B cell (primary cell): ENCODE data around the gene TSPAN15. TPM values are rescaled to one million over a fixed set of nuclear protein-coding genes. Genes with fewer than 3 reads are reported as not detected.

Experiments used
- ATAC-seq: fragments of 200-7000 bp; cut with Tn5 transposase; one replicate; pipeline ENCODE4 v1.10.0; 2021; ENCODE audit warnings: low read depth, mild to moderate bottlenecking, moderate number of reproducible peaks, moderate library complexity
- CTCF ChIA-PET: fragments of 350-600 bp; sonication (Branson Sonifier 250); formaldehyde crosslinking; loops from one replicate; lab custom pipeline; 2021; ENCODE audit warnings: antibody characterized with exemption, inconsistent platforms; lab: Charles Lee
- POLR2A ChIA-PET: fragments of 350-600 bp; sonication (Branson Sonifier 250); formaldehyde crosslinking; loops from one replicate; lab custom pipeline; 2021; ENCODE audit warnings: antibody characterized with exemption; lab: Charles Lee
- DNase-seq: peaks from one replicate; pipeline ENCODE4 v3.0.0; 2013
- H2AFZ ChIP-seq: 2 replicates; pipeline ENCODE4 v1.6.1; 2012; ENCODE audit warnings: mild to moderate bottlenecking, low read depth, low read length; ENCODE audit not compliant: insufficient read depth, poor library complexity, severe bottlenecking
- H3K27ac ChIP-seq, 2 donors: 1 replicate in 1 of 2; 2 replicates in 1 of 2; pipeline ENCODE4 v1.5.1; 2012 to 2013; ENCODE audit warnings: low read length in 2 of 2, mild to moderate bottlenecking in 2 of 2, moderate library complexity in 1 of 2
- H3K27me3 ChIP-seq, 4 experiments: fragments of 200-600 bp in 1 of 4; sonication (generic) in 1 of 4; replicated peaks in 1 of 4; 1 replicate in 2 of 4; 2 replicates in 2 of 4; pipeline versions ENCODE4 v1.6.1 to v1.7.0; 2013 to 2016; ENCODE audit warnings: low read length in 3 of 4, mild to moderate bottlenecking in 2 of 4, mixed read lengths in 1 of 4, moderate library complexity in 1 of 4; ENCODE audit not compliant: insufficient read depth in 4 of 4, control insufficient read depth in 3 of 4; ENCODE audit errors: control extremely low read depth in 1 of 4
- H3K36me3 ChIP-seq, 2 experiments: replicated peaks in 1 of 2; 1 replicate in 1 of 2; 2 replicates in 1 of 2; pipeline versions ENCODE4 v1.6.1 to v1.7.1; 2013; ENCODE audit warnings: low read length in 1 of 2; ENCODE audit not compliant: insufficient read depth in 2 of 2, control insufficient read depth in 1 of 2; ENCODE audit errors: control extremely low read depth in 1 of 2, extremely low read depth in 1 of 2
- H3K4me1 ChIP-seq, 2 donors: fragments of 200-600 bp in 1 of 2; sonication (generic) in 1 of 2; 1 replicate in 1 of 2; 2 replicates in 1 of 2; pipeline versions ENCODE4 v1.5.1 to v1.6.1; 2013 to 2017; ENCODE audit warnings: low read length in 2 of 2; ENCODE audit not compliant: control insufficient read depth in 2 of 2, insufficient read depth in 2 of 2
- H3K4me2 ChIP-seq: replicated peaks from 2 replicates; pipeline ENCODE3; 2012; ENCODE audit warnings: mild to moderate bottlenecking, low read depth, low read length; ENCODE audit not compliant: poor library complexity, severe bottlenecking
- H3K4me3 ChIP-seq, 5 experiments: fragments of 200-600 bp in 1 of 5; sonication (generic) in 1 of 5; 1 replicate in 3 of 5; 2 replicates in 2 of 5; pipeline versions ENCODE4 v1.5.1 to v1.7.0; 2011 to 2016; ENCODE audit warnings: low read length in 4 of 5, mild to moderate bottlenecking in 4 of 5, low read depth in 2 of 5, control low read depth in 1 of 5, moderate library complexity in 1 of 5; ENCODE audit not compliant: insufficient read depth in 1 of 5; ENCODE audit errors: control extremely low read depth in 1 of 5, extremely low read depth in 1 of 5
- H3K79me2 ChIP-seq: fragments of 200-600 bp; sonication (generic); one replicate; pipeline ENCODE4 v1.6.0; 2016; ENCODE audit warnings: low read length; ENCODE audit not compliant: control insufficient read depth, insufficient read depth
- H3K9ac ChIP-seq: fragments of 200-600 bp; sonication (generic); 2 replicates; pipeline ENCODE4 v1.6.1; 2017; ENCODE audit warnings: mild to moderate bottlenecking, low read length, moderate library complexity
- H3K9me3 ChIP-seq, 3 donors: one replicate each; pipeline versions ENCODE4 v1.6.1 to v1.7.1; 2013; ENCODE audit warnings: low read length in 2 of 3; ENCODE audit not compliant: control insufficient read depth in 2 of 3, insufficient read depth in 1 of 3; ENCODE audit errors: control extremely low read depth in 1 of 3
- H4K20me1 ChIP-seq: 2 replicates; pipeline ENCODE4 v1.6.0; 2012; ENCODE audit warnings: mild to moderate bottlenecking, low read length; ENCODE audit not compliant: insufficient read depth, control insufficient read depth, poor library complexity, severe bottlenecking
- H3K27ac Mint-ChIP-seq: one replicate; pipeline ENCODE4 v1.8.0; 2021; ENCODE audit warnings: mixed read lengths
- H3K27me3 Mint-ChIP-seq: one replicate; pipeline ENCODE4 v1.8.0; 2021; ENCODE audit warnings: mixed read lengths
- H3K4me1 Mint-ChIP-seq: one replicate; pipeline ENCODE4 v1.8.0; 2021; ENCODE audit warnings: mixed read lengths
- H3K4me3 Mint-ChIP-seq: one replicate; pipeline ENCODE4 v1.8.0; 2021; ENCODE audit warnings: mixed read lengths
- H3K9me3 Mint-ChIP-seq: one replicate; pipeline ENCODE4 v1.8.0; 2022; ENCODE audit warnings: mixed read lengths; ENCODE audit not compliant: insufficient read depth
- CTCF ChIP-seq: fragments of 200-600 bp; IDR thresholded peaks from one replicate; pipeline ENCODE4 v1.8.0; 2022; ENCODE audit warnings: antibody characterized with exemption, mild to moderate bottlenecking
- EZH2 ChIP-seq: IDR thresholded peaks from 2 replicates; pipeline ENCODE4 v1.6.1; 2012; ENCODE audit warnings: borderline replicate concordance, low read depth, mild to moderate bottlenecking, moderate library complexity, low read length; ENCODE audit not compliant: insufficient read depth, poor library complexity, severe bottlenecking
- WGBS: methylation state at CpG from one replicate; pipeline ENCODE4 v1.1.5; 2013; ENCODE audit warnings: missing lambda C conversion rate; ENCODE audit not compliant: insufficient coverage; 5-methylcytosine and 5-hydroxymethylcytosine counted together
- intact Hi-C: fragments of 100-400 bp; cut with micrococcal nuclease; formaldehyde crosslinking; loops from one replicate; pipeline ENCODE4 v1.10.0; 2022
- polyA plus RNA-seq: library from polyadenylated mRNA; depleted of rRNA; stranded (reverse); fragments of >200 nt; gene quantifications from 2 replicates; pipeline ENCODE4 v1.2.3, GENCODE V29; 2012
- total RNA-seq, 2 donors: library from RNA; stranded (reverse); fragments of 120-200 nt in 1 of 2; gene quantifications; 1 replicate in 1 of 2; 2 replicates in 1 of 2; pipeline versions ENCODE4 v1.2.3 to v1.2.4, GENCODE V29; 2013 to 2022

The TSPAN15 gene
- total and polyA plus RNA-seq, 2 donors (not counting 1 experiment from before 2014, with no cell fraction given), result 0.13 to 0.52 TPM

- CTCF ChIA-PET, result no interaction called here
- H3K79me2 ChIP-seq, result no peaks in the 10 kb centered on the region
- H3K4me3 Mint-ChIP-seq, result no peak overlapping the region
- no peaks in the 10 kb centered on the region for H3K4me1 Mint-ChIP-seq
- TF ChIP-seq CTCF (no peak), EZH2 (no peak)
- H4K20me1 ChIP-seq, result no peaks in the 10 kb centered on the region
- ATAC-seq (no peak), DNase-seq (no peak)
- peaks cover 29% of the 10 kb centered on the region for H3K27me3 Mint-ChIP-seq
- peaks cover 0 to 15% (median 0%) of the 10 kb centered on the region in 4 experiments for H3K27me3 ChIP-seq
- no peak overlapping the region for H3K27ac Mint-ChIP-seq
- WGBS, result 33% methylated on average over 1 of the region's 5 CpGs
- POLR2A ChIA-PET, result no interaction called here
- no peak overlapping the region for H3K4me3 ChIP-seq
- H3K4me1 ChIP-seq, result no peaks in the 10 kb centered on the region
- H3K9ac ChIP-seq, result no peak overlapping the region
- H3K36me3 ChIP-seq, result no peaks in the 10 kb centered on the region
- H3K27ac ChIP-seq, result no peak overlapping the region
- no peak overlapping the region for H2AFZ ChIP-seq
- no peak overlapping the region for H3K4me2 ChIP-seq
- intact Hi-C loops, result no loop called here
- no peaks in the 10 kb centered on the region for H3K9me3 Mint-ChIP-seq
- peaks cover 0 to 3% (median 0%) of the 10 kb centered on the region in 3 donors for H3K9me3 ChIP-seq
These were observed 11.3 kb upstream of the TSPAN15 start for GRCh38 chr10:69439813-69440506.

- Histone ChIP-seq H3K9me3 (no peaks in the 10 kb centered on the region), H4K20me1 (no peaks in the 10 kb centered on the region), H3K27me3 (peaks cover 0 to 10% (median 0%) of the 10 kb centered on the region in 4 experiments), H3K4me2 (no peak overlapping the region), H3K9ac (no peak overlapping the region), H3K4me3 (no peak overlapping the region), H3K27ac (no peak overlapping the region), H3K79me2 (no peaks in the 10 kb centered on the region), H3K36me3 (no peaks in the 10 kb centered on the region), H2AFZ (no peak overlapping the region), H3K4me1 (no peaks in the 10 kb centered on the region)
- Mint-ChIP-seq H3K4me1 (no peaks in the 10 kb centered on the region), H3K9me3 (no peaks in the 10 kb centered on the region), H3K27me3 (peaks cover 18% of the 10 kb centered on the region), H3K27ac (no peak overlapping the region), H3K4me3 (no peak overlapping the region)
- ChIA-PET CTCF (no interaction called here), POLR2A (no interaction called here)
- intact Hi-C loops, result no loop called here
- TF ChIP-seq CTCF (no peak), EZH2 (no peak)
- ATAC-seq (no peak), DNase-seq (no peak)
- WGBS, result no CpG with 5 or more reads among the region's 1 CpG
These were observed 7.9 kb upstream of the TSPAN15 start for GRCh38 chr10:69443354-69443753.
